Hematopoietic multipotent progenitor cell treated with erythropoietin and hydrocortisone succinate and interleukin-3 and kit ligand, for 8 days (in vitro differentiated cells): ENCODE data around the gene ROCK2.

Source experiments
- DNase-seq: peaks from one replicate; pipeline ENCODE4 v3.0.0-alpha.2; 2015

ROCK2 gene

GRCh38 chr2:11366326-11366741 is 21.9 kb upstream of the ROCK2 start:
- no peak for DNase-seq

- DNase-seq: no peak
Measured at GRCh38 chr2:11365096-11365879, 20.9 kb upstream of the ROCK2 start.

- no peak for DNase-seq
Measured at GRCh38 chr2:11364565-11364887, 20.1 kb upstream of the ROCK2 start.

DNA sequence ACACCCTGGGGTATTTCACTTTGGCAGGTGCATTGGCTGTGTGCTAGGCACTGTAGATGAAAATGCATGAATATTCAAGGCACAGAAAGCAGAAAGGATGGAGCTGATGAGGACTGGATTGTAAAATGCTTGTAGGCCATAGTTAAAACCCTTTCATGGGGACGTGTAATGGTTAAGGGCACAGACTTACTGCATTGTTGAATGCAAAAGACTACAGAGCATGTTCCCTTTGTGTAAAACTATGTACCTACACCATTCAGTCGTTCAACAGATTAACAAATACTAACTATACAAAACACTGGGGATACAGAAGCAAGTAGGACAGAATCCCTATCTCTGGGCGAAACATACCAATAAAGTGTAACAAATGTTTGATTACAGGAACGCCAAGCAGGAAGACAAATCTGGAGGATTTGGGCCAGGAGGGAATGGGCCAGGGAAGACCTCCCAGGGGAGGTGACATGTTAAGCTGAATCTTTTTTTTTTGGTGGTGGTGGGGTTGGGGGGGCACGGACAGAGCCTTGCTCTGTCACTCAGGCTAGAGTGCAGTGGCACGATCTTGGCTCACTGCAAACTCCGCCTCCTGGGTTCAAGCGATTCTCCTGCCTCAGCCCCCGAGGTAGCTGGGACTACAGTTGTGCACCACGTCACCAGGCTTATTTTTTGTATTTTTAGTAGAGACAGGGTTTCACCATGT is 19.6 kb upstream of the ROCK2 start:
- DNase-seq: no peak

DNA sequence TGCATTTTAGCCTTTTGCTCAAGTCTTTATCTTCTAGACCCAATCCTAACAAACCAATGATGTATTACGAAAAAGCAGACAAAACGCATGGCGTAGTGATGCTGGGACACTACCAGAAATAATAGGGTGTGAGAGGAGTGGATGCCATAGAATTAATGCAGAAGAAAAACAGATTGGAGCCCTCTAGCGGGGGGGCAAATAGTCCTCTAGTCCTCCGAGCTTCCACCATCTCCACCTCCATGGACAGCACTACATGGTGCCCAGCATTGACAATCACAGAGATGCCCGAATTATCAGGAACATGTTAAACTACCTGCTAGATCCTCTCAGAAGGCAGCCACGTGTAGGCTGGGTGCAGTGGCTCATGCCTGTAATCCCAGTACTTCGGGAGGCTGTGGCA is 15.4 kb upstream of the ROCK2 start:
- DNase-seq: no peak

DNA sequence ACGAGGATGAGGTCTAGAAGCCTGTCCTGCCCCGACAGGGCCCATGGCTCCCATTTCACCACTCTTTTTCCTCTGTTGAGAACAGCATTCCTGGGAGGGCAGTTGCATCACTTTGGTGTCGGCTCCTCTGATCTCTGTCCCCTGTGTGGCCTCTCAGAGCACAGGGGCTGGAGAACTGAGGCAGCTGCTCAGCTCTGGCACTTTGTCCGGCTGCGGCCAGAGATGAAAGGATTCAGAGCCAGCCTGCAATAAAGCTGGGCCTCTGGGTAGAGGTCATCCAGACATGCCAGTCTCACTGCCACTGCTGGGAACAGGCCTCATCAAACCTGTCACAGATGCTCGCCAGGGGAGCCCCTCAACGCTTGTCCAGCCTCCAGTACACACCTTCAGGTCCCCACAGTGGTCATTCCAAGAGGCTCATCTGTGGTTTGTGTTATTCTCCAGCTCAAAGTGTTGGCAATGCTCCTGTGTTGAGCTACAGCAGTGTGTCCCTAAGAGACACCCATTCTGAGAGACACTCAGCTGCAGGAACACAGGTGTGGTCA is 13.1 kb upstream of the ROCK2 start:
- no peak for DNase-seq

DNA sequence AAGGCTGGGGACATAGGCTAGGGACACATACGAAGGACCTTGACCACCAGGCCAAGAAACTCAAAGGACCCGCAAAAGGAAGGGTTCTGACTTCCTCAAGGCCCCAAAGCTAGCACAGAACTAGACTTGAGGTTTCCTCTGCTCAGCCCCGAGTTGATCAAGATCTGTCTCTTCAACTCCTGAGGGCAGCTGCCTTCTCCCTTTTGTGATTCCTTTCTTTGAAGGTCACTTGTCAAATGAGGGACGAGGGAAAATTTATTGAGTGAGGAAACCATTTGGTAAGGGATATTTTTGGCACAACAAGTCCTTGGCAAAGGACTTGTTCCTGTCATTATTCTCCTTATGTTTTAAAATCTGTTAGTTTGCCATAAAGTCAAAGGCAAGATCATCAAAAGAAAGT is 12.3 kb upstream of the ROCK2 start:
- DNase-seq: no peak

- no peak for DNase-seq
Measured at GRCh38 chr2:11355194-11356053, 11.0 kb upstream of the ROCK2 start.

DNA sequence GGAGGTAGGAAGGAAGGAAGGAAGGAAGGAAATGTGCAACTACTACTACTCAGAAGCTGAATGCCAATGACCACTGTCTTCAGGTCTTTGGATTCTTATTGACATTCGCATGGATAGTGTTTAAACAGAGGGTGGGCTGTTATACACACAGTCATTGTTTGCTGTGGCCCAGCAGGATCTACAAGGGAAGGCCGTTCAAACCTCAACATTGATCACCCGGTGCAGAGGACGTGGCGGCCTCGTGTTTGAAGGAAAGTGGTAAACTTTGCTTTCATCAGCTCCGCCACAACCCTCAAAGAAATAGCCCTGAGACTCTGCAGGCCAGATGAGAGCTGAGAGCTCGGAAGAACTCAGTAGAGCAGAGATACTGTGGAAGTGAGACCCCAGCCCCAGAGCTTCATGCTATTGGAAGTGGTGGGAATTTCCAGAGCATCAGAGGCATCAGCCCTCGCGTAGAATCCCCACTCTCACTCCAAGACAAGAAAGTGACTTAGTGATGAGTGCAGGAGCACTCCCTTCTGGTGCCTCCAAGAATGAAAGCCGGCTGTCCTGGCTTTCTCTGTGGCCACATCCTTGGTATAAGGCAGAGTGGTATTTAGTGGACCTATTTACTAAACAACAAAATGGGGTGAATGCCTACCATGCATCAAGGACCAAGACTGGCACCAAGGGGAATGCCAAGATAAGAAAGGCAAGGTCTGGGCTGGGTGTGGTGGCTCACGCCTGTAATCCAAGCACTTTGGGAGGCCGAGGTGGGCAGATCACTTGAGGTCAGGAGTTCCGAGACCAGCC is 10.1 kb upstream of the ROCK2 start:
- no peak for DNase-seq

- DNase-seq: no peak
Measured at GRCh38 chr2:11352781-11353537, 8.5 kb upstream of the ROCK2 start.

GRCh38 chr2:11348209-11348749 is 3.8 kb upstream of the ROCK2 start:
- DNase-seq: no peak

DNA sequence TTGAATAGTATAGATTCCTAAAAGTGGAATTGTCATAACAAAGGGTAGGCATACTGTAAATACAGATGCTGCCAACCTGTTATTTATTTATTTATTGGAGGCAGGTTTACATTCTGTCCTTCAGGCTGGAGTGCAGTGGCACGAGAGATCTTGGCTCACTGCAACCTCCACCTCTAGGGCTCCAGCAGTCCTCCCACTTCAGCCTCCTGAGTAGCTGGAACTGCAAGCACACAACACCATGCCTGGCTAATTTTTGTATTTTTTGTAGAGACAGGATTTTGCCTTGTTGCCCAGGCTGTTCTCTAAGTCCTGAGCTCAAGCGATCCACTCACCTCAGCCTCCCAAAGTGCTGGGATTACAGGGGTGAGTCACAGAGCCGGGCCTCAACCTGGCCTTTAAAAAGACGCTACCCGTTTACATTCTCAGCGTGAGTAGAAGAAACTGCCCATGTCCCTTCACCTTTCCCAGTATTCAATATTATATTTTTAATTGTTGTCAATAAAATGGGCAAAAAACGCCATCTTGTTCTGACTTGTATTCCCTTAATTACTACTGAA is 3.0 kb upstream of the ROCK2 start:
- no peak for DNase-seq

- peak; percentile 38 for DNase-seq
Measured at GRCh38 chr2:11346023-11346482, 1.6 kb upstream of the ROCK2 start.

DNA sequence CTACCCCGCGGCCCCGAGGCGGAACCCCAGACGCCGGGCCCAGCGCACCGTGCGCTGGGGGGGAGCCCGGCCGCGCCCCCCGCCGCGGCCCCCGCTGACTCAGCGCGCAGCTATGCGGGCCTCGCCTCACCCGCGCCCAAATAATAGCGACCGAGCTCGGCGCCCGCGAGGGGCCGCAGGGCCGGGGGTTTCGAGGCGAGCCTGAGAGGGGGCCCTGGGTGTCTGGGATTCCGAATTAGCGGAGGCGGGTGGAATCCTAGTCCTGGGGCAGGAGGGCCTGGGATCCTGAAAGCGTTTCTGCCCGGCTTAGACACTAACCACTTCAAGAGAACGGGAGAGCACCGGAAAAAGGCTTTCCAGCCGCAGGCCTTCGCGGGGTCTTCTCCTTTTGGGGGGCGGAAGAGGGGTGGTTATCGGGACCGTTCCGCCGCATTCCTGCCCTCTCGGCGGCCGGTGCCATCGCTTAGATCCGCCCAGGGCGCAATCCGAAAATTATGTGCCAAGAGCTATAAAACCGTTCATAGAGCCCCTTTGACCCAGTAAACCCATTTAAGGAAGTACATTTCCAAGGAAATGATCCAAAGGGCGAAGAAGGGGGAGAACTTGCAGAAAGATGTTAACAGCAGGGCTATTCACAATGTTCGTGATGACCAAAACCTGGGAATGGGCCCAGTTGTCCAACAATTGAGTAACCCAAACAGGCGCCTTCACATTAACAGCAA is 681 bp upstream of the ROCK2 start:
- peak; percentile 41 for DNase-seq

GRCh38 chr2:11343650-11344341 is 640 bp downstream of the ROCK2 start:
- DNase-seq: no peak

- DNase-seq: no peak
Measured at GRCh38 chr2:11343368-11343649, 1.1 kb downstream of the ROCK2 start.

DNA sequence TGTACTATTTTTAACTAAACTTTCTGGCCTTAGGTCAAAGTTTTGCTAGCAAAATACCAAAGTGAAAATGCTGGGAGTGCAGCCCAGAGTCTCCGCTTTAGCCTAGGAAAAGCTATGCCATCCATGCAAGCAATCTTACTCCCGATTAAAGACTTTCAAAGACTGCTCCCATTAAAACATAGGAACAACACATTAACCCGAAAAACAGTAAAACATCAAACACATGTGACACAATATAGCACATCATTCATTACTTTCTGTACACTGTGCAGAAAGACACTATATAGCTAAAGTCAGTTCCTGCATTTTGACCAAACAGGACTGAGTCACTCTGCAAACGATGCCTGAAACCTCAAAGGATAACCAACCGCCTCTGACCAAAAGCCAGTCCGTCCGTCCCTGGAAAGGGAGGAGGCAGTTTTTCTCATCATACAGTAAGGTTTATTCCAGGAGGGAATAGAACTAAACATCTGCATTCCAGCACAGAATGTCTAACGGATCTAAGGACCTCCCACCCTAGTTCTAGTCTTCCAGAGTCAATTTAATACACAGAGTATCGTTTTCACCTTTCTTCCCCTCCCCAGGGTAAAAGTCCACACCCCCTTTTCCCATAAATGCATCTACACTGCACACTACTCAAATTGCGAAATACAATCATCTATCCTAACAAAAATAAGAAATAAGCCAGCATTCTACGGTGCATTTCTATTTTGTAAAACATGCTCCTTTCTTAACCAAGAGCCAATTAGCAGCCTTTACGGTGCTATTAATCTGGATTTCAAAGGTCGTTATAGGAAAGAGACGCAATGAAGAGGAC is 1.7 kb downstream of the ROCK2 start:
- no peak for DNase-seq

GRCh38 chr2:11340717-11341116 is 3.7 kb downstream of the ROCK2 start:
- DNase-seq: no peak

- DNase-seq: no peak
Measured at GRCh38 chr2:11339508-11340083, 4.8 kb downstream of the ROCK2 start.
